GM20000 (cell line): ENCODE data around the gene IFITM10.

Experiments
- DNase-seq: peaks from one replicate; pipeline ENCODE4 v3.0.0; 2012; ENCODE audit warnings: low spot score
- TF ChIP-seq, protein P1 (sequence below): IDR thresholded peaks from 2 replicates; pipeline ENCODE4 v1.5.1; 2012; ENCODE audit warnings: mild to moderate bottlenecking, control low read depth; ENCODE audit errors: extremely low read depth, missing control alignments

The IFITM10 gene

DNA sequence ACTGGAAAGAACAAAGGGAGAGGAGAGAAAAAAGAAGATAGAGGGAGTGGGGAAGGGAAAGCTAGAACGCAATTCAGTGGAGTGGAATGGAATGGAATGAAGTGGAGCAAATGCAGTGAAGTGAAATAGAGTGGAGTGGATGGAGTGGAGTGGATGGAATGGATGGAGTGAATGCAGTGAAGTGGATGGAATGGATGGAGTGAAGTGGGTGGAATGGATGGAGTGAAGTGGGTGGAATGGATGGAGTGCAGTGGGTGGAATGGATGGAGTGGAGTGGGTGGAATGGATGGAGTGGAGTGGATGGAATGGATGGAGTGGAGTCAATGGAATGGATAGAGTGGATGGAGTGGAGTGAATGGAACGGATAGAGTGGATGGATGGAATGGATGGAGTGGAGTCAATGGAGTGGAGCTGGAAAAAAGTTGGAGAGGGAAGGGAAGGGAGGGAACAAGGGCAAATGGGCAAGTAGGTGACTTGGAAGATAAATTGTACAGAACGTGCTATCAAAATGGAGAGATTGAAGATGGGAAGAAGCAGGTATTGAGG lies 13.9 kb downstream of the IFITM10 start:
- TF ChIP-seq, protein P1, sequence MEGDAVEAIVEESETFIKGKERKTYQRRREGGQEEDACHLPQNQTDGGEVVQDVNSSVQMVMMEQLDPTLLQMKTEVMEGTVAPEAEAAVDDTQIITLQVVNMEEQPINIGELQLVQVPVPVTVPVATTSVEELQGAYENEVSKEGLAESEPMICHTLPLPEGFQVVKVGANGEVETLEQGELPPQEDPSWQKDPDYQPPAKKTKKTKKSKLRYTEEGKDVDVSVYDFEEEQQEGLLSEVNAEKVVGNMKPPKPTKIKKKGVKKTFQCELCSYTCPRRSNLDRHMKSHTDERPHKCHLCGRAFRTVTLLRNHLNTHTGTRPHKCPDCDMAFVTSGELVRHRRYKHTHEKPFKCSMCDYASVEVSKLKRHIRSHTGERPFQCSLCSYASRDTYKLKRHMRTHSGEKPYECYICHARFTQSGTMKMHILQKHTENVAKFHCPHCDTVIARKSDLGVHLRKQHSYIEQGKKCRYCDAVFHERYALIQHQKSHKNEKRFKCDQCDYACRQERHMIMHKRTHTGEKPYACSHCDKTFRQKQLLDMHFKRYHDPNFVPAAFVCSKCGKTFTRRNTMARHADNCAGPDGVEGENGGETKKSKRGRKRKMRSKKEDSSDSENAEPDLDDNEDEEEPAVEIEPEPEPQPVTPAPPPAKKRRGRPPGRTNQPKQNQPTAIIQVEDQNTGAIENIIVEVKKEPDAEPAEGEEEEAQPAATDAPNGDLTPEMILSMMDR = no peak
- no peak for DNase-seq

DNA sequence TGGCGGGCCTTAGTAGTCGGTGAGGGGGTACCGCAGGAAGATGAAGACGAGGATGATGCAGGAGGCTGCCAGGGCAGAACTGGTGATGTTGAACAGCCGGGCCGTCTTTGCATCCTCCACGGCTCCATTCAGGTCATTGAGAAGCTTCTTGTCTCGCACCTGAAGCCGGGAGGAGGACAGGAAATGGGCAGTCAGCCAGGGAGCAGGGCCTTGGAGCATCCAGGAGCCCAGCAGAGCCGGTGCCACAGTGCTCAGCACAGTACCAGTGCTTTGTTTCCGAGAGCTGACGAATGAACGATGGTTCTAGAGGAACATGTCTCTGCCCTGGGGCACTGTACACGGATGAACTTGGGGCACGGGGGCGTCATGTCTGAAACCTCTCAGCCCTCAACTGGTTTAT lies 15.1 kb downstream of the IFITM10 start:
- no peak for DNase-seq
- TF ChIP-seq, protein P1 = no peak

DNA sequence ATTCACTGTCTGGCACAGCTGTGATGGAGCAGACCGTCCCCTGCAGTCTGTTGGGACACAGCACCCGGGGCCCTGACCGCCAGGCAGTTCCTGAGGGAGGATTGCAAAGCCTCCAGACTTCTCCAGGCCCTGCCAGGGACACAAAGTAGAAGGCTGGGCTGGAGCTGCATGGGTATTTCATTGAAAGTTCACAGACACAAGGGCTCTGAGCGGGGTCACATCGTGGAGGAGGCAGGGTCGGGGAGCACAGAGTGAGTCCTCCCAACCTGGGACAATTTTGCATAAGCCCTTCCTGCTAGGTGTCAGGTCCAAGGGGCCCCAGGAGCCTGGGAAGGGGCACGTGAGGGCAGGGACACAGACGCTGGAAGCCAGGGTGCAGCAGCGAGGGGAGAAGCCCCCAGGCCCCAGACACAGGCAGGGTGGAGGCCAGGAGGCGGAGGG lies 15.7 kb downstream of the IFITM10 start:
- DNase-seq = no peak
- TF ChIP-seq, protein P1 = no peak

DNA sequence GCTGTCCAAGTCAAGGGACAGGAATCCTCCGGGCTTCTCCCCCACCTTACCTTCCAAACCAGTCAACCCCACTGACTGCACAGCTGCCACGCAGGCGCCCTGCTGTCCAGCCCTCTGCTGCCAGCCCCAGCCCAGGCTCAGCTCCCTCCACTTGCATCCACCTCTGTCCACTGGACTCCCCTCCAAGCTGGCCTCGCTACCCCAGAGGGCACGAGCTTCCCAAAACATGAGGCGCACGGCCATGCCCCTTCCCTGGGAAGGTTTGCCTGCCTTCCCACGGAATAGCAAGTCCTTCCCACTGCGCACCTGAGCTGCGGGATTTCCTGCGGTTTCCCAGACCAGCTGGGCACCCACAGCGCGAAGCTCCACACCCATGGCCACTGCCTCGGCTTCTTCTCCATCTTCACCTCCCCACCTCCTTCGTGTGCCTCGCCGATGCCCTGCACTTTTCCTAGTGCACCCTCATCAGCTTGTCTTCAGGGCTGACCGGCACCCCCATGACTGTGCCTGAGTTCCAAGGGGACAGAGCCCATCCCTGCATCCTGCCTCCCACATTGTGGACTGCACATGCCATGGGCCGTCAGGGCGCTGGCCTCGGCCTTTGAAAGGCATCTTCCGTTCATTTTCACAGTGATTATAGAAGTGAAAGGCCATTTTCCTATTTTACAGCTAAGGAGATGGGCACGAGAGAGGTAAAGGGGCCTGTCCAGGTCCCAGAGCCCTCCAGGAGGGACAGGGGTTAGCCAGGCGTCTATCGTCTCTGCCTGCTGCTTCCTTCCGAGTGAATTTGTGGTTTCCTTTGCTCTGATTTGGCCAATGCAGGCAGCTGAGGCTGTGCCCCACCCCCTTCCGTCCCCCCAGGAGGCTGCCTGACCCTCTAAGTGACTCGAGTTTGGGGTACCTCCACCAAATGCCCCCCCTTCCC lies 16.4 kb downstream of the IFITM10 start:
- DNase-seq = no peak
- TF ChIP-seq, protein P1 = no peak

DNA sequence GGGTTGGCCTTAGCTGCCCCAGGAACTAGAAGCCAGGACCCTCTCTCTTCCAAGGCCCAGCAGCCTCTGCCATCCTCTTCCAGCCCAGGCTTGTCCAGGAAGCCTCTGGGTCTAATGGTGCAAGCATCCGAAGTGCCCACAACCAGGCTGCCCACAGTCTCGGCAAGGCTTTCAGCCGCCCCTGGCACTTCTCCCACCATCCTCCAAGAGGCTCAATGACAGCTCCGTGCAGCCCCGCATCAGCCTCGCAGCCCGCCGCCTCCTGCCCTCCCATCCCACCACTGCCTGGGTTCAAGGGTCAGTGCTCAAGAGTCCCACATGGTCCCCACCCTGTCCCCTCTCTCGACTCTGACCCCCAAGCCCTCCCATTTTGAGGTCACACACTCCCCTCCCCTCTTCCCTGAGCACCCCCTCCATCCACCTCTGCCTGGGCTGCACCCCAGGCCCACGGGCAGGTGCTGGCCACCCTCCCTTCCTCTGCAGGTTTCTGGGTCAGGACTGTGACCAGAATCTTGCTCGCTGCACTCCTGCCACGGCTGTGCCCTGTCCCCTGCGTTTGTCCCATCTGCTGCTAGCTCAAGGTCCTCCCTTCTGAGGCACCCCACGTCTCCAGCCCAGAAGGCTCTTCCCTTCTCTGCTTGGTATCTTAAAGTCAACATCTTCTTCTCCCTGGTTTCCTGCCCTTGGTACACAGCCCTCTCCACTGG lies 17.2 kb downstream of the IFITM10 start:
- TF ChIP-seq, protein P1 = no peak
- no peak for DNase-seq

DNA sequence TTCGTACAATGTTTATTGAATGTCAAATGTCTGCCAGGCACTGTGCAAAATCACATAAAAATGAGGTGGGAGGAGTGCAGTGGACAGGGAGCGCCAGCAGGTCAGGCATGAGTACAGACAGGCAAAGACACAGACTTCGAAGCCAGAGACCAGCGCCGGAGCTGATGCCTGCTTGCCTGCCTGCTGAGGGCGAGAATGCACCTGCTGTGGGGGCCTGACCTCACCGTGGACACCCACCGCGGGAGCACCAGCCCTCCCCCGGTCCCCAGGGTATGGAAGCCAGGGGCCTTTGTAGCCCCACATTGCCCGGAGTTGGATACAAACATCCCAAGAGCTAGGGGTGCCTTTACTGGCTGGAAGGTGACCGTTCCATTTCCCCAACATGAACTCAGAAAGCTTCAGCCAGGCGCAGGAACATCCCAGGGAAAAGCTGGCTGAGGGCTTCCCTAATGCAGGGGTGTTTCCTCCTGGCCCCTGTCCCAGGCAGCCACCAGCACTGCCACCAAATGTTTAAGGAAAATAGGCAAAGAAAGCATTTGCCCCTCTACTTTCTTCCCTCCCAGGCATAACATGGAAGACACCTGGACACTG lies 17.9 kb downstream of the IFITM10 start:
- TF ChIP-seq, protein P1 = no peak
- DNase-seq = no peak
